Measurements from ENCODE around the gene TRIOBP.

GRCh38 chr22:37705205-37705604 is 8.4 kb downstream of the TRIOBP start:
- TF ChIP-seq CTCF (IDR thresholded peaks at IDR 0.05), result no peak
- no peak for TF ChIP-seq POLR2A (IDR thresholded peaks at IDR 0.05; ENCODE audit: low read depth)
- no peak for TF ChIP-seq EP300 (IDR thresholded peaks at IDR 0.05)
- no peak for TF ChIP-seq POLR2AphosphoS5 (IDR thresholded peaks at IDR 0.05)
